Measurements from ENCODE around the gene CXXC5.

- TF ChIP-seq, protein P1, sequence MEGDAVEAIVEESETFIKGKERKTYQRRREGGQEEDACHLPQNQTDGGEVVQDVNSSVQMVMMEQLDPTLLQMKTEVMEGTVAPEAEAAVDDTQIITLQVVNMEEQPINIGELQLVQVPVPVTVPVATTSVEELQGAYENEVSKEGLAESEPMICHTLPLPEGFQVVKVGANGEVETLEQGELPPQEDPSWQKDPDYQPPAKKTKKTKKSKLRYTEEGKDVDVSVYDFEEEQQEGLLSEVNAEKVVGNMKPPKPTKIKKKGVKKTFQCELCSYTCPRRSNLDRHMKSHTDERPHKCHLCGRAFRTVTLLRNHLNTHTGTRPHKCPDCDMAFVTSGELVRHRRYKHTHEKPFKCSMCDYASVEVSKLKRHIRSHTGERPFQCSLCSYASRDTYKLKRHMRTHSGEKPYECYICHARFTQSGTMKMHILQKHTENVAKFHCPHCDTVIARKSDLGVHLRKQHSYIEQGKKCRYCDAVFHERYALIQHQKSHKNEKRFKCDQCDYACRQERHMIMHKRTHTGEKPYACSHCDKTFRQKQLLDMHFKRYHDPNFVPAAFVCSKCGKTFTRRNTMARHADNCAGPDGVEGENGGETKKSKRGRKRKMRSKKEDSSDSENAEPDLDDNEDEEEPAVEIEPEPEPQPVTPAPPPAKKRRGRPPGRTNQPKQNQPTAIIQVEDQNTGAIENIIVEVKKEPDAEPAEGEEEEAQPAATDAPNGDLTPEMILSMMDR (conservative IDR thresholded peaks at IDR 0.05 in 1 of 2, IDR thresholded peaks at IDR 0.05 in 1 of 2; ENCODE audit: low read depth in 1 of 2, low read length in 2 of 2) = peak; percentile 73 to 83
- no peak for TF ChIP-seq EZH2 (IDR thresholded peaks at IDR 0.05; ENCODE audit: low read length, missing control alignments)
These were observed 12.4 kb upstream of the CXXC5 start for GRCh38 chr5:139635606-139636206.
